ENCODE results near the gene ADGRF4.

The ADGRF4 gene

DNA sequence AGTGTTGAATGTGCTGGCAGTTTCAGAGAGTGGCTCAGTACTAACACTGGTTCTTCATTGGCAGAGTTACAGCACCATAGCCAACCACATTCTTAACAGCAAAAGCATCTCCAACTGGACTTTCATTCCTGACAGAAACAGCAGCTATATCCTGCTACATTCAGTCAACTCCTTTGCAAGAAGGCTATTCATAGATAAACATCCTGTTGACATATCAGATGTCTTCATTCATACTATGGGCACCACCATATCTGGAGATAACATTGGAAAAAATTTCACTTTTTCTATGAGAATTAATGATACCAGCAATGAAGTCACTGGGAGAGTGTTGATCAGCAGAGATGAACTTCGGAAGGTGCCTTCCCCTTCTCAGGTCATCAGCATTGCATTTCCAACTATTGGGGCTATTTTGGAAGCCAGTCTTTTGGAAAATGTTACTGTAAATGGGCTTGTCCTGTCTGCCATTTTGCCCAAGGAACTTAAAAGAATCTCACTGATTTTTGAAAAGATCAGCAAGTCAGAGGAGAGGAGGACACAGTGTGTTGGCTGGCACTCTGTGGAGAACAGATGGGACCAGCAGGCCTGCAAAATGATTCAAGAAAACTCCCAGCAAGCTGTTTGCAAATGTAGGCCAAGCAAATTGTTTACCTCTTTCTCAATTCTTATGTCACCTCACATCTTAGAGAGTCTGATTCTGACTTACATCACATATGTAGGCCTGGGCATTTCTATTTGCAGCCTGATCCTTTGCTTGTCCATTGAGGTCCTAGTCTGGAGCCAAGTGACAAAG lies 17.0 kb upstream of the ADGRF4 start:
- TF ChIP-seq, protein P1, sequence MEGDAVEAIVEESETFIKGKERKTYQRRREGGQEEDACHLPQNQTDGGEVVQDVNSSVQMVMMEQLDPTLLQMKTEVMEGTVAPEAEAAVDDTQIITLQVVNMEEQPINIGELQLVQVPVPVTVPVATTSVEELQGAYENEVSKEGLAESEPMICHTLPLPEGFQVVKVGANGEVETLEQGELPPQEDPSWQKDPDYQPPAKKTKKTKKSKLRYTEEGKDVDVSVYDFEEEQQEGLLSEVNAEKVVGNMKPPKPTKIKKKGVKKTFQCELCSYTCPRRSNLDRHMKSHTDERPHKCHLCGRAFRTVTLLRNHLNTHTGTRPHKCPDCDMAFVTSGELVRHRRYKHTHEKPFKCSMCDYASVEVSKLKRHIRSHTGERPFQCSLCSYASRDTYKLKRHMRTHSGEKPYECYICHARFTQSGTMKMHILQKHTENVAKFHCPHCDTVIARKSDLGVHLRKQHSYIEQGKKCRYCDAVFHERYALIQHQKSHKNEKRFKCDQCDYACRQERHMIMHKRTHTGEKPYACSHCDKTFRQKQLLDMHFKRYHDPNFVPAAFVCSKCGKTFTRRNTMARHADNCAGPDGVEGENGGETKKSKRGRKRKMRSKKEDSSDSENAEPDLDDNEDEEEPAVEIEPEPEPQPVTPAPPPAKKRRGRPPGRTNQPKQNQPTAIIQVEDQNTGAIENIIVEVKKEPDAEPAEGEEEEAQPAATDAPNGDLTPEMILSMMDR (conservative IDR thresholded peaks at IDR 0.05; ENCODE audit: low read depth, low read length) = no peak
- H3K4me3 ChIP-seq (ENCODE audit: low read length) = no peak overlapping the region
- no peak for DNase-seq (ENCODE audit: low read depth)

DNA sequence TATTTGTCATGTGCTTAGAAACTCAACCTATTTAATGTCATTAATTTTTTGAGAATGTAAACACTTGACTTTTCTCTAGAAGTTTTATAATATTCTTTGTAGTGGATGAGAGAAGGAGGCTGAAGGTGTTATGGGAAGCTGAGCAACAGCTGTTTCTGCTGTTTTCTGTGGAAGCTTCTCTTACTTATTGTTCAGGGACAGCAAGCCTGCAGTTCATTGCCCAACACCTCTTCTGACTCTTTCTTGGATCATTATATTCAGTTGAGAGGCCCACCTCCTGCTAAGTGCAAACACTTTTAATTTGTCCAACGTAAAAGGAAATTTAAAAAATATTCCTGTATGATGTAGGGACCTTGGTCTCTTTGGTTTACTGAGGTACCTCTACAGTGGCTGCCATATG lies 12.0 kb upstream of the ADGRF4 start:
- no peak for DNase-seq (ENCODE audit: low read depth)
- H3K4me3 ChIP-seq (ENCODE audit: low read length) = no peak overlapping the region
- TF ChIP-seq, protein P1 (conservative IDR thresholded peaks at IDR 0.05; ENCODE audit: low read depth, low read length) = no peak

DNA sequence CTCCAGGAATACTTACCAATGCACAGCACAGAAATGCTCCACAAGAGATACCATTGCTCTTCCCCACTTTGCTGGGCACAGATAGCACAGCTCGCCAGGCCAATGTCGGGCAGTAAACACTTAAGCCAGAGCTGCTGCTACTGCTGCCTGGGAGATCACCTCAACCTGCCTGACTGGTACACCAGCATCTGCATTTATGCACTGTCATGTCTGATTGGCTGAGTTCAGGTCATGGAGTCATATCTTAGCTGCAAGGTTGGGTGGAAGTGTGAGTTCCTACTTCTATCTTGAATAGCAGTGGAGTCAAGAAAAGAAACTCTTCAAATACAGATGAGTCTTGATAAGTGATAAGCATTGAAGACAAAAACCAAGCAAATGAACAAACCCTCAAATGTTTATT lies 10.9 kb upstream of the ADGRF4 start:
- H3K4me3 ChIP-seq (ENCODE audit: low read length) = no peak overlapping the region
- TF ChIP-seq, protein P1 (conservative IDR thresholded peaks at IDR 0.05; ENCODE audit: low read depth, low read length) = no peak
- DNase-seq (ENCODE audit: low read depth) = no peak

DNA sequence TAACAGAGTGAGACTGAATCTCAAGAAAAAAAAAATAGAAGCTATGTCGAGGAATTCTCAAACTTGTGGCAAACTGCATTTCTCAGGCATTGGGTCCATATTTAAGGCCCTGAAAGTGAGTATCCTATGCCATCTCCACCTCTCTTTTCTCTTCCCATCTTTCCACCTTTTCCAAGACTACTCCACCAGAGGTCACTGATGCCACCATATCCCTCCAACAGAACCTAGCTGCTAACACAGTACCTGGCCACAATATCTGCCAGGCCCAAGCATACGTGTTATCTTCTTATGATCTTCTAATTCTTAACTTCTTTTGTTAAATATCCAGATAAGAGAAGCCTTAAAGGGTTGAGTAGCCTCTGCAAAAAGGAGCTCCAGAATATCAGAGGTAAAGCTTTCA lies 8.2 kb upstream of the ADGRF4 start:
- no peak for DNase-seq (ENCODE audit: low read depth)
- TF ChIP-seq, protein P1 (conservative IDR thresholded peaks at IDR 0.05; ENCODE audit: low read depth, low read length) = no peak

DNA sequence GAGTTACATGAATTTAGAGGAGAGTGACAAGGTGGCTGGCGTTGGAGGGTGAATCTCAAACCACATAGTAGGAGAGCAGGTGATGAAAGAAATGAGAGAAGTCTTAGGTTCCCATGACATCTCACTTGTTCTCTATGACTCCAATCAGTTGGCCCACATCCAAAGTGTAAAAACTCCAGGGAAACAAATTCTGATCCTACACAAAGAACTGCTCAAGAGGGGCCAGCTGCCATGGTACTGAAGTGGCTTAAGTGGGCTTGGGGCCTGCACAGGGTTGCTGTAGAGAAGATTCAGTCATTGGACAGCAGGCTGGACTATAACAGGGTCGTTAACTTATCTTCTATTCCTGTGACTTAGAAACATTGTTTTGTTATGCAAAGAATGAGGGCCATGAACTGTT lies 7.6 kb upstream of the ADGRF4 start:
- no peak overlapping the region for H3K4me3 ChIP-seq (ENCODE audit: low read length)
- no peak for DNase-seq (ENCODE audit: low read depth)
- TF ChIP-seq, protein P1 (conservative IDR thresholded peaks at IDR 0.05; ENCODE audit: low read depth, low read length) = no peak

More for the DNA sequence above, 8.2 kb upstream of the ADGRF4 start:
- no peak overlapping the region for H3K4me3 ChIP-seq (ENCODE audit: low read length)

DNA sequence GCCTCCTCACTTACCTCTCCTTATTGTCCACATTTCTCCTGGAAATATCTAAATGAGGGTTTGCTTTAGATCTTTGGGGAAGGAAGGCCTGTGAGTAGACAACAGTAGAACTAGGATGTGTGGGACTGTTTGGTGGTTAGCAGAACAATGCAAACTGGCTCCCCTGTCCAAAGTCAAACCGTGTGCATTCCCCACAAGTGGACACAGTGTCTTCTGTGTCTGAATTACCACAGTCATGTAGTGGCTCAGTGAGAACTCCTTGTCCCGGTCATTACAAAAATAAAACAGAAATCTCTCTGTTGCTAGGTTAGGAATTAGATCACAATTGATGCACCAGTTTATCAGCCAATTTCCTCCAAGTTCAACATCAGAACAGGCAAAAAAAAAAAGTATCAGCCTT lies 455 bp upstream of the ADGRF4 start:
- H3K4me3 ChIP-seq (ENCODE audit: low read length) = no peak overlapping the region
- TF ChIP-seq, protein P1 (conservative IDR thresholded peaks at IDR 0.05; ENCODE audit: low read depth, low read length) = no peak
- DNase-seq (ENCODE audit: low read depth) = no peak

DNA sequence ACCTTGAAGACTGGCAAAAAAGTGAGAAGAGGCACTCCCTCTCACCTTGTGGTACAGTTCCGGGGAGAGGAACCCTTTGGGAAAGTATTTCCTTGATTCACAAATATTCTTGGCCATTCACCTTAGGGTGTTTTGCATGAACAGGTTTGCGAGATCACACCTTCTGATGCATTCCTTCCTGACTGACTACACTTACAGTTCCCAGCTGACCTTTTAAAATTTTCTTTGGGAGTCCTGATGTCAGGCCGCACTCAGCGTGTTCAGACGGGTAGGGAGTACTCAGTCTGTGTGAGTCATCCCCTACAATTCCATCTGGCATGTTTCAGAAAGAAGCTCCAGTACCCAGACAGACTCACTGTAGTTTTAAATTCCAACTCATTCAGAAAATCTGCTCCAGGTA lies 1.7 kb downstream of the ADGRF4 start:
- H3K4me3 ChIP-seq (ENCODE audit: low read length) = no peak overlapping the region
- TF ChIP-seq, protein P1 (conservative IDR thresholded peaks at IDR 0.05; ENCODE audit: low read depth, low read length) = no peak
- DNase-seq (ENCODE audit: low read depth) = no peak

All from retinal pigment epithelial cell (primary cell).